Activated CD8-positive, alpha-beta memory T cell treated with anti-CD3 and anti-CD28 coated beads for 48 hours (primary cell): ENCODE results near the gene LRRC4C.
"Not testable (repeated sequence)": the region's sequence is repeated elsewhere in the genome, so short reads cannot be mapped to it uniquely, and the experiment has no call there.

Experiments used
- DNase-seq, 3 experiments: peaks; one replicate each; pipeline ENCODE4 v3.0.0-alpha.2; 2020; ENCODE audit warnings: low read depth in 2 of 3, low spot score in 2 of 3

LRRC4C gene

GRCh38 chr11:41040474-41040873 lies 419.0 kb downstream of the LRRC4C start:
- no peak for DNase-seq

DNA sequence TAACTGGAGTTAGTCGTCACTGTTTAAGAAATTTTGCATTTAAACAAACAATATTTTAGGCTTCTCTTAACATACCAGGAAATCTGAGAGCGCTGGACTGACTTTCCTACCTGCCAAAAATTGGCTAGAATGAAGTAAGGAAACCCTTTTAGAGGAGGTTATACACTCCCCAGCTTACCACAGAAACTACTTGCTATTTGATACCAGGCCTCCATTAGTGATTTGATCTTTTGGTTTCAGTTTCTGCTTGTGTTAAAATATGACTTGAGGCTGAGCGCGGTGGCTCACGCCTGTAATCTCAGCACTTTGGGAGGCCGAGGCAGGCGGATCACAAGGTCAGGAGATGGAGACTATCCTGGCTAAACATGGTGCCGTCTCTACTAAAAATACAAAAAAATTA lies 419.9 kb downstream of the LRRC4C start:
- no peak for DNase-seq

DNA sequence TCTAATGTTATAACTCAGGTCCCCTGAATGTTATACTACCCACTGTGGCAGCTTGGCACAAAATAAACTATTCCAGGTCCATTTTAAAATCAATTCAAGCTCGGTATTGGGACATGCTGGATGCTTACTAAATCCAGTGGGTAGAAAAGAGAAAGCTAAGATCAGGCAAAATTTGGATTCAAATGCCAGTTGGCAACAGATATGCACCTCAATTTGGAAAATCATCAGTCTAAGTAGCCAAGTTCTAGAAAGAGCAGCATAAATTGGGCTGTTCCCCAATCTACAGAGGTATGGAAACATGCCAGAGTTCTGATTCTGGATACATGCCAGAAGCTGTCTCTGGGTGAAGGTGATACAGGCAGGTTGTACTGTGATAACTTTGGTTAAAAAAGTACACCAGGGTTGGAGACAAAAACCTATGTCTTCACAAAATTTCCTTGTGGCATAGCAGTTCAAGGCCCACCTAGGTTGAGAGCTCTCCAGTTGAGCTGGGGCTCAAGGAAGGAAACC lies 427.8 kb downstream of the LRRC4C start:
- DNase-seq = no peak

DNA sequence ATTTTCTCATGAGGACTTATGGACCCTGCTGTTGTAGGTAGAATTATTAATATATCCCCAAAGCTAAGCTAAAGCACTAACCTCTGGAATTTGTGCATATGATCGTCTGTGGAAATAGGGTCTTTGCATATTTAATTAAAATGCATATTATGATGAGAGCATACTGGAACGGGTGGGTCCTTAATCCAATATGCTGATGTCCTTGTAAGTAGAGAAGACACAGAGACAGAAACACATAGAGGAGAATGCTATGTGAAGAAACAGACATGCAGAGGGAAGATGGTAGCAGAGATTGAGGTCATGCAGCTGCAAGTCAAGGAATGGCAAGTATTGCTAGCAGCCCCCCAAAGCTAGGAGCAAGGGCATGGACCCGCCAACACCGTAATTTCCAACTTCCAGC lies 439.2 kb downstream of the LRRC4C start:
- no peak for DNase-seq

- not testable (repeated sequence) for DNase-seq
Observed at GRCh38 chr11:41019666-41020065, 439.8 kb downstream of the LRRC4C start.

- no peak for DNase-seq
Observed at GRCh38 chr11:41018224-41018623, 441.2 kb downstream of the LRRC4C start.

- no peak for DNase-seq
Observed at GRCh38 chr11:41010361-41011050, 448.9 kb downstream of the LRRC4C start.

- no peak for DNase-seq
Observed at GRCh38 chr11:41005986-41006385, 453.5 kb downstream of the LRRC4C start.

GRCh38 chr11:41003339-41004282 lies 455.8 kb downstream of the LRRC4C start:
- DNase-seq = no peak

DNA sequence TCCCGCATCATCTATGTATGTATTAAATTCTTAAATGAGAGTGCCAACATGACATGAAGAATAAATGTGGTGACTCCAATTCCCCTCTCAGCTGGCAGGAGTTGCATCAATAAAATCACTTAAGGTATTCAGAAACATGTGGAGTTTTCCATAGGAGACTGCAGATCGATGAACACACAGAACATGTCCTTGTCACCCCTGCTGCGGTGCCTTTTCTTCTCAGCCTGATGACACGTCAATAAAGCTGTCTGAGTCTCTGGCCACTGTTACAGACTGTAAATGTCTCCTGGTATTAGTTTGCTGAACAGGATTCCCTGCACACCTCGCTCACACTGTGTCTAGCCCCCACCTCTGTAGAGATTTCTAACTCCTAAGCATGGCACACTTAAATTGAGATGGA lies 460.5 kb downstream of the LRRC4C start:
- no peak for DNase-seq

- no peak for DNase-seq
Observed at GRCh38 chr11:40987776-40988435, 471.5 kb downstream of the LRRC4C start.

- DNase-seq = no peak
Observed at GRCh38 chr11:40986320-40986719, 473.1 kb downstream of the LRRC4C start.

DNA sequence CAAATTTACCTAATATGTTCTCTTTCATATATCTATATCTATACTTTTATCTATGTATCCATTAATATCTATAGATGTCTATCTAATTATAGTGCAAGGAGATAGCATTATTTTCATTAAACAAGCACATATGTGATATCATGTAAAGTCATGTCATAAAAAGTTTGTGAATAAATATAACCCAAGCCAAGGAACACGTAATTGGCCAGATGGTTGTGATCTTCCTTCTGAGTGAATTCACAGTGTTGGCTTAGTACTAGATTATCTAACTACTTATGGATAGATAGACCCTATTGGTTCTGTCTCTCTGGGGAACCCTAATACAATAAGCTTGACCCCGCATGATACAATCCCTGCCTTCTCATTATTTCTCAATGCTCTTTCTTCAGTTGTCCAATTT lies 484.4 kb downstream of the LRRC4C start:
- no peak for DNase-seq

DNA sequence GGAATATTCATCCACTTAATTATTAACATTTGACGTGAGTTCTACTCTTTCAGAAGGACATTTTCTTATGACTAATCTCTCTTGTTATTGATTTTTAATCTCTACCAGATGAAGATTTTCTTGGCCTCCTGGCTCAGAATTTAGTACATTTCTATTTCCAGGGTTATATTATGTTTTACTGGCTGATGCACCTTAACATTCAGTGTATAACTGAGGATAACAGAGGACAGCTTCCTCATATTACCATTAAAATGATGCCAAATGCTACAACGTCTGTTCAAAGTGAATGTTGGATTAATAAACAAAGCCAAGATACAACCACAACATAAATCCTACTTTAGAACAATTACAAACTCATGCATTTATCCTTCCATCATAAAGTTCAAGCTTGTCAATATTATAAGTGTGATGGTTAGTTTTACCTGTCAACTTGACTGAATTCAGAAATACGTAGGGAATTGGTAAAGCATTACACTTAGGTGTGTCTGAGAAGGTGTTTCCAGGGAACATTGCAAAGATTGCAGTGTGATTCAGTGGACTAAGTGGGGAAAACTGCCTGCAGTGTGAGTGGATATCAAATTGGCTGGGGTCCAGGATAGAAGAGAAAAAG lies 485.2 kb downstream of the LRRC4C start:
- no peak for DNase-seq

GRCh38 chr11:40958707-40959106 lies 500.7 kb downstream of the LRRC4C start:
- DNase-seq = no peak

DNA sequence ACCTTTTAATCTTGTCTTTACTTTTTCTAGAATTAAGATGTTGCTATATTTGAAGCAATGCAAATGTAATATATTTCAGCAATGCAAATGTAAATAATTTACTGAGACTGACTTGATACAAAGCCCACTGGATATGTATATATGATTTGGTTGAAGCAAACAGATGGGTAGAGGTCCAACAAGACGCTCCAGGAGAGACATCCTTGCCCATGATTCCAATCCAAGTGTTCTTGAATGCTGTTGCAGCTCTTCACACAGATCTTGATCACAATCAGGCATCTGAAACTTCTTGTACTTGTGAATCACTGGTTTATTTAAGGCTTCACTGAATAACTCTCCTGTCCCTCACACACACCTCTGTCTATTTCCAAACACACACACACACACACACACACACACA lies 507.0 kb downstream of the LRRC4C start:
- no peak for DNase-seq

DNA sequence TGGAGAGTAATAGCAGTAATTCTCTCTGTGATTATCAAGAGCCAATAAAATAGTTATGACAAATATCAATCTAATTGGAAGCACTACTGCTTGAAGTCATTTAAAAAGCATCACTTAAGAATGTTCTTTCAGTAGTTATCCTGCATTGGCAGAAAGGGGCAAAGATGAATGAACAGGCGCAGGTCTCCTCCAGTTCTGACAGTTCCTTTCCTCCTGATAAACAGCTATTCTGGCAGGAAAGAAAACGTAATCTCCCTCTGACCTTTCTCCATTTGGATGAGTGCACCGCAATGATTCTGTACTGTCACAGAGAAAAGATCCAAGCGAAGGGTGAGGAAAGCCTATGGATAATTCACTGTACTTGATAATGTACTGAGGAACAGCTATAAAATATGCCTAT lies 521.5 kb downstream of the LRRC4C start:
- no peak for DNase-seq

GRCh38 chr11:40924915-40925314 lies 534.5 kb downstream of the LRRC4C start:
- no peak for DNase-seq

GRCh38 chr11:40921246-40921645 lies 538.2 kb downstream of the LRRC4C start:
- DNase-seq = no peak

DNA sequence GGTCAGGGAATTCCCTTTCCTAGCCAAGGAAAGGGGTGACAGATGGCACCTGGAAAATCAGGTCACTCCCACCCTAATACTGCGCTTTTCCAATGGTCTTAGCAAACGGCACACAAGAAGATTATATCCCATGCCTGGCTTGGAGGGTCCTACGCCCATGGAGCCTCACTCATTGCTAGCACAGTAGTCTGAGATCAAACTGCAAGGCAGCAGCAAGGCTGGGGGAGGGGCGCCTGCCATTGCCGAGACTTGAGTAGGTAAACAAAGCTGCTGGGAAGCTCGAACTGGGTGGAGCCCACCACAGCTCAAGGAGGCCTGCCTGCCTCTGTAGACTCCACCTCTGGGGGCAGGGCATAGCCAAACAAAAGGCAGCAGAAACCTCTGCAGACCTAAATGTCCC lies 548.7 kb downstream of the LRRC4C start:
- DNase-seq = not testable (repeated sequence)

GRCh38 chr11:40894501-40894900 lies 565.0 kb downstream of the LRRC4C start:
- DNase-seq = no peak
